ENCODE results near the gene PKNOX2. TPM values are rescaled to one million over a fixed set of nuclear protein-coding genes. Genes with fewer than 3 reads are reported as not detected.

Gene PKNOX2
- total and polyA plus RNA-seq, 9 donors = 11.5 to 27.8 (median 24.5) TPM

- Histone ChIP-seq H3K9me3 (replicated peaks; ENCODE audit: control insufficient read depth, low read depth, low read length) (peaks cover 9% of the 10 kb centered on the region), H3K27me3 (ENCODE audit: control insufficient read depth, insufficient read depth, low read length) (no peaks in the 10 kb centered on the region), H3K36me3 (ENCODE audit: control insufficient read depth, insufficient read depth, low read length) (peaks cover 23% of the 10 kb centered on the region), H3K4me1 (ENCODE audit: control insufficient read depth, insufficient read depth, low read length) (peaks cover 3% of the 10 kb centered on the region), H3K27ac (ENCODE audit: low read length) (no peak overlapping the region), H3K4me3 (ENCODE audit: low read length) (no peak overlapping the region)
- 96% methylated on average over 5 of the region's 5 CpGs for WGBS (ENCODE audit: insufficient coverage)
- DNase-seq = no peak
Measured at GRCh38 chr11:125241104-125241503, 76.6 kb downstream of the PKNOX2 start.

- peaks cover 3% of the 10 kb centered on the region for H3K4me1 ChIP-seq (ENCODE audit: control insufficient read depth, insufficient read depth, low read length)
- no peak for DNase-seq
- H3K4me3 ChIP-seq (ENCODE audit: low read length) = no peak overlapping the region
- no peak overlapping the region for H3K27ac ChIP-seq (ENCODE audit: low read length)
- WGBS (ENCODE audit: insufficient coverage) = 80% methylated on average over 4 of the region's 11 CpGs
- no peaks in the 10 kb centered on the region for H3K9me3 ChIP-seq (replicated peaks; ENCODE audit: control insufficient read depth, low read depth, low read length)
- H3K27me3 ChIP-seq (ENCODE audit: control insufficient read depth, insufficient read depth, low read length) = no peaks in the 10 kb centered on the region
- peaks cover 15% of the 10 kb centered on the region for H3K36me3 ChIP-seq (ENCODE audit: control insufficient read depth, insufficient read depth, low read length)
Measured at GRCh38 chr11:125242141-125242775, 77.7 kb downstream of the PKNOX2 start.

- H3K27ac ChIP-seq (ENCODE audit: low read length) = no peak overlapping the region
- H3K36me3 ChIP-seq (ENCODE audit: control insufficient read depth, insufficient read depth, low read length) = peaks cover 11% of the 10 kb centered on the region
- peaks cover 12% of the 10 kb centered on the region for H3K4me1 ChIP-seq (ENCODE audit: control insufficient read depth, insufficient read depth, low read length)
- H3K9me3 ChIP-seq (replicated peaks; ENCODE audit: control insufficient read depth, low read depth, low read length) = no peaks in the 10 kb centered on the region
- DNase-seq = no peak
- WGBS (ENCODE audit: insufficient coverage) = 83% methylated on average over 1 of the region's 4 CpGs
- H3K4me3 ChIP-seq (ENCODE audit: low read length) = no peak overlapping the region
- H3K27me3 ChIP-seq (ENCODE audit: control insufficient read depth, insufficient read depth, low read length) = no peaks in the 10 kb centered on the region
Measured at GRCh38 chr11:125244166-125244565, 79.6 kb downstream of the PKNOX2 start.

- Histone ChIP-seq H3K36me3 (ENCODE audit: control insufficient read depth, insufficient read depth, low read length) (peaks cover 7% of the 10 kb centered on the region), H3K27me3 (ENCODE audit: control insufficient read depth, insufficient read depth, low read length) (no peaks in the 10 kb centered on the region), H3K4me1 (ENCODE audit: control insufficient read depth, insufficient read depth, low read length) (peaks cover 13% of the 10 kb centered on the region), H3K27ac (ENCODE audit: low read length) (no peak overlapping the region), H3K9me3 (replicated peaks; ENCODE audit: control insufficient read depth, low read depth, low read length) (no peaks in the 10 kb centered on the region), H3K4me3 (ENCODE audit: low read length) (no peak overlapping the region)
- no peak for DNase-seq
- WGBS (ENCODE audit: insufficient coverage) = no CpG with 5 or more reads among the region's 4 CpGs
Measured at GRCh38 chr11:125245299-125245698, 80.7 kb downstream of the PKNOX2 start.

GRCh38 chr11:125247431-125247830 lies 82.9 kb downstream of the PKNOX2 start:
- Histone ChIP-seq H3K36me3 (ENCODE audit: control insufficient read depth, insufficient read depth, low read length) (peaks cover 3% of the 10 kb centered on the region), H3K27me3 (ENCODE audit: control insufficient read depth, insufficient read depth, low read length) (no peaks in the 10 kb centered on the region), H3K4me1 (ENCODE audit: control insufficient read depth, insufficient read depth, low read length) (peaks cover 20% of the 10 kb centered on the region), H3K4me3 (ENCODE audit: low read length) (no peak overlapping the region), H3K9me3 (replicated peaks; ENCODE audit: control insufficient read depth, low read depth, low read length) (no peaks in the 10 kb centered on the region), H3K27ac (ENCODE audit: low read length) (no peak overlapping the region)
- 60% methylated on average over 1 of the region's 2 CpGs for WGBS (ENCODE audit: insufficient coverage)
- DNase-seq = no peak

GRCh38 chr11:125250318-125251213 lies 86.0 kb downstream of the PKNOX2 start:
- Histone ChIP-seq H3K4me3 (ENCODE audit: low read length) (no peak overlapping the region), H3K36me3 (ENCODE audit: control insufficient read depth, insufficient read depth, low read length) (peaks cover 14% of the 10 kb centered on the region), H3K27me3 (ENCODE audit: control insufficient read depth, insufficient read depth, low read length) (no peaks in the 10 kb centered on the region), H3K4me1 (ENCODE audit: control insufficient read depth, insufficient read depth, low read length) (peaks cover 37% of the 10 kb centered on the region), H3K9me3 (replicated peaks; ENCODE audit: control insufficient read depth, low read depth, low read length) (no peaks in the 10 kb centered on the region), H3K27ac (ENCODE audit: low read length) (no peak overlapping the region)
- 69% methylated on average over 15 of the region's 17 CpGs for WGBS (ENCODE audit: insufficient coverage)
- no peak for DNase-seq

GRCh38 chr11:125251214-125251545 lies 86.6 kb downstream of the PKNOX2 start:
- H3K9me3 ChIP-seq (replicated peaks; ENCODE audit: control insufficient read depth, low read depth, low read length) = no peaks in the 10 kb centered on the region
- 40% methylated on average over 1 of the region's 5 CpGs for WGBS (ENCODE audit: insufficient coverage)

GRCh38 chr11:125251956-125252355 lies 87.4 kb downstream of the PKNOX2 start:
- Histone ChIP-seq H3K27ac (ENCODE audit: low read length) (no peak overlapping the region), H3K4me3 (ENCODE audit: low read length) (no peak overlapping the region), H3K4me1 (ENCODE audit: control insufficient read depth, insufficient read depth, low read length) (peaks cover 49% of the 10 kb centered on the region), H3K27me3 (ENCODE audit: control insufficient read depth, insufficient read depth, low read length) (no peaks in the 10 kb centered on the region), H3K36me3 (ENCODE audit: control insufficient read depth, insufficient read depth, low read length) (peaks cover 14% of the 10 kb centered on the region), H3K9me3 (replicated peaks; ENCODE audit: control insufficient read depth, low read depth, low read length) (no peaks in the 10 kb centered on the region)
- DNase-seq = no peak
- WGBS (ENCODE audit: insufficient coverage) = 72% methylated on average over 7 of the region's 7 CpGs

More at GRCh38 chr11:125251214-125251545, 86.6 kb downstream of the PKNOX2 start:
- Histone ChIP-seq H3K4me3 (ENCODE audit: low read length) (no peak overlapping the region), H3K27me3 (ENCODE audit: control insufficient read depth, insufficient read depth, low read length) (no peaks in the 10 kb centered on the region), H3K27ac (ENCODE audit: low read length) (no peak overlapping the region), H3K4me1 (ENCODE audit: control insufficient read depth, insufficient read depth, low read length) (peaks cover 42% of the 10 kb centered on the region), H3K36me3 (ENCODE audit: control insufficient read depth, insufficient read depth, low read length) (peaks cover 14% of the 10 kb centered on the region)
- no peak for DNase-seq

- peaks cover 14% of the 10 kb centered on the region for H3K36me3 ChIP-seq (ENCODE audit: control insufficient read depth, insufficient read depth, low read length)
- H3K9me3 ChIP-seq (replicated peaks; ENCODE audit: control insufficient read depth, low read depth, low read length) = no peaks in the 10 kb centered on the region
- H3K4me3 ChIP-seq (ENCODE audit: low read length) = no peak overlapping the region
- no peak overlapping the region for H3K27ac ChIP-seq (ENCODE audit: low read length)
- H3K27me3 ChIP-seq (ENCODE audit: control insufficient read depth, insufficient read depth, low read length) = no peaks in the 10 kb centered on the region
- WGBS (ENCODE audit: insufficient coverage) = 61% methylated on average over 6 of the region's 7 CpGs
- H3K4me1 ChIP-seq (ENCODE audit: control insufficient read depth, insufficient read depth, low read length) = peaks cover 49% of the 10 kb centered on the region
- no peak for DNase-seq
Measured at GRCh38 chr11:125253289-125253688, 88.7 kb downstream of the PKNOX2 start.

GRCh38 chr11:125253795-125254525 lies 89.4 kb downstream of the PKNOX2 start:
- no peak overlapping the region for H3K4me3 ChIP-seq (ENCODE audit: low read length)
- peak; percentile 34 for DNase-seq
- WGBS (ENCODE audit: insufficient coverage) = 66% methylated on average over 7 of the region's 14 CpGs
- peaks cover 14% of the 10 kb centered on the region for H3K36me3 ChIP-seq (ENCODE audit: control insufficient read depth, insufficient read depth, low read length)
- no peak overlapping the region for H3K27ac ChIP-seq (ENCODE audit: low read length)
- H3K4me1 ChIP-seq (ENCODE audit: control insufficient read depth, insufficient read depth, low read length) = peaks cover 53% of the 10 kb centered on the region
- no peaks in the 10 kb centered on the region for H3K9me3 ChIP-seq (replicated peaks; ENCODE audit: control insufficient read depth, low read depth, low read length)
- no peaks in the 10 kb centered on the region for H3K27me3 ChIP-seq (ENCODE audit: control insufficient read depth, insufficient read depth, low read length)
